IPS-15b (cell line): ENCODE measurements around the gene SDHB.
"Not testable (repeated sequence)": the region's sequence is repeated elsewhere in the genome, so short reads cannot be mapped to it uniquely, and the experiment has no call there.

Experiments
- H3K27me3 ChIP-seq: one replicate; pipeline ENCODE4 v1.6.1; 2013; ENCODE audit warnings: low read length; ENCODE audit not compliant: control insufficient read depth, insufficient read depth
- H3K36me3 ChIP-seq: one replicate; pipeline ENCODE4 v1.6.1; 2013; ENCODE audit warnings: low read length; ENCODE audit not compliant: control insufficient read depth, insufficient read depth
- H3K4me1 ChIP-seq: one replicate; pipeline ENCODE4 v1.6.1; 2013; ENCODE audit warnings: mild to moderate bottlenecking, low read length; ENCODE audit not compliant: control insufficient read depth, insufficient read depth
- H3K4me3 ChIP-seq: one replicate; pipeline ENCODE4 v1.5.1; 2013; ENCODE audit warnings: low read depth, low read length
- H3K9ac ChIP-seq: one replicate; pipeline ENCODE4 v1.6.1; 2013; ENCODE audit warnings: low read depth, mild to moderate bottlenecking, low read length
- H3K9me3 ChIP-seq: one replicate; pipeline ENCODE4 v1.6.1; 2013; ENCODE audit warnings: mild to moderate bottlenecking, low read length; ENCODE audit not compliant: control insufficient read depth, insufficient read depth

The SDHB gene

DNA sequence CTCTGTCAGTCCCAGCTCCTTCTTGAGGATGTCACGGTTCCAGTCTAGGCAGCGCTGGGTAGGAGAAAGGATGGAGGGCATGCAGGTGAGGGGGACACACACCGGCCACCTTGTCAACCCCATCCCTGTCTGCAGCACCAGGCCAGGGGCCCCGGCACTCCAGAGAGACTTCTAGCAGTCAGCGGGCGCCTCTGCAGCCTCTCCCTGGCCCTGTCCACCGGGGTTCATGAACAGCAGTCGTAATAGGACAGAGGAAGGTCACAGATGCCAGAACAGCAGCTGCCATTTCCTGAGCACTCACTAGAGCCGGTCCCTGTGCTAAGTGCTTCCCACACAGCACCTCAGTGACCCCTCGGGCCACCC is 16.3 kb upstream of the SDHB start:
- H3K4me3 ChIP-seq = no peak overlapping the region
- no peaks in the 10 kb centered on the region for H3K27me3 ChIP-seq
- H3K9me3 ChIP-seq = no peaks in the 10 kb centered on the region
- H3K4me1 ChIP-seq = no peaks in the 10 kb centered on the region
- H3K9ac ChIP-seq = no peak overlapping the region
- no peaks in the 10 kb centered on the region for H3K36me3 ChIP-seq

DNA sequence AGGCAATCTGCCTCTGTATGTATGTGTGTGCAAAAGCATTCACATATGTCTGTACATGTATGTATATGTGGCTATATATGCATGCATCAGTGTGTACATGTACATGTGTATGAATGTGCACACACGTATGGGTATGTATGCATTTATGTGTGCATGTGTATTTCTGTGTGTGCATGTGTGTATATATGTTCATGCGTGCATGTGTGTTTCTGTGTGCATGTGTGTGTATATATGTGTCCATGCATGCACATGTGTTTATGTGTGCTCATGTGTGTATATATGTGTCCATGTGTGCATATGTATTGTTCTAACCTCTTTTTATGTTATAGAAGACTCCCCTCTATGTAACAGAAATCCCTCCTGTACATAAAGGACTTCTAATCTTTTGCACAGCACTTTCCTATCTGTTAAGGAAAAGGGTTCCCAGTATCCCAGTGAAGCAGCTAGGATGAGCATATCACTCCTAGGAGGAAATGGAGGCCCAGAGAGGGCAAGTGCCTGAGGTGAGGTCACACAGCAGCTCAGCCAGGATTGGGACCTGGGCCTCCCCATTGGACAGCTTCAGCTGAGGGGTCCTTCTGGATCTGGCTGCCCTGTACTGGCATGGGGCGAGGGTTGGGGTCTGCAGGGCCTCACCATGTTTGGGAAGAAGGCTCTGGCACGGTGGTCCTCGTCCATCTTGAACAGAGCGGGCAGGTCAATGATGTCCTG is 15.8 kb upstream of the SDHB start:
- H3K9ac ChIP-seq = no peak overlapping the region
- H3K36me3 ChIP-seq = no peaks in the 10 kb centered on the region
- H3K4me3 ChIP-seq = no peak overlapping the region
- H3K9me3 ChIP-seq = no peaks in the 10 kb centered on the region
- H3K4me1 ChIP-seq = no peaks in the 10 kb centered on the region
- H3K27me3 ChIP-seq = no peaks in the 10 kb centered on the region

DNA sequence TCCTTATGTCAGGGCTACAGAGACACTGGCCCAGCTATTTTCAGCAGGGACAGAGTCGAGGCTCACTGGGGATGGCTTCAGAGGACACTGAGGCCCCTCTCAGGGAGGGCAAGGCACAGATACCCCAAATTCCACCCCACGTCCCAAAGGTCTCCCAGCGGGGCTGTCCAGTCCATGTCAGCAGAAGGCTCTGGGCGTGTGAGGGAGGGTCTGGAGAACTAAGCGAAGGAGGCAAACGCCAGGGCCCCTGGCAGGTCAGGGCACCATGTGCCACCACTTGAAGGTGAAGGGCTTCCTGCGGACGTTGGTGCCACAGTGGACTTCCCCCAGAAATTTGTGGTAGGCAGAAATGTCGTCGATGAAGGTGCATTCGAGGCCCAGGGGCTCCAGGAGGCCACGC is 15.0 kb upstream of the SDHB start:
- Histone ChIP-seq H3K36me3 (no peaks in the 10 kb centered on the region), H3K4me3 (no peak overlapping the region), H3K4me1 (no peaks in the 10 kb centered on the region), H3K9me3 (no peaks in the 10 kb centered on the region), H3K27me3 (no peaks in the 10 kb centered on the region), H3K9ac (no peak overlapping the region)

DNA sequence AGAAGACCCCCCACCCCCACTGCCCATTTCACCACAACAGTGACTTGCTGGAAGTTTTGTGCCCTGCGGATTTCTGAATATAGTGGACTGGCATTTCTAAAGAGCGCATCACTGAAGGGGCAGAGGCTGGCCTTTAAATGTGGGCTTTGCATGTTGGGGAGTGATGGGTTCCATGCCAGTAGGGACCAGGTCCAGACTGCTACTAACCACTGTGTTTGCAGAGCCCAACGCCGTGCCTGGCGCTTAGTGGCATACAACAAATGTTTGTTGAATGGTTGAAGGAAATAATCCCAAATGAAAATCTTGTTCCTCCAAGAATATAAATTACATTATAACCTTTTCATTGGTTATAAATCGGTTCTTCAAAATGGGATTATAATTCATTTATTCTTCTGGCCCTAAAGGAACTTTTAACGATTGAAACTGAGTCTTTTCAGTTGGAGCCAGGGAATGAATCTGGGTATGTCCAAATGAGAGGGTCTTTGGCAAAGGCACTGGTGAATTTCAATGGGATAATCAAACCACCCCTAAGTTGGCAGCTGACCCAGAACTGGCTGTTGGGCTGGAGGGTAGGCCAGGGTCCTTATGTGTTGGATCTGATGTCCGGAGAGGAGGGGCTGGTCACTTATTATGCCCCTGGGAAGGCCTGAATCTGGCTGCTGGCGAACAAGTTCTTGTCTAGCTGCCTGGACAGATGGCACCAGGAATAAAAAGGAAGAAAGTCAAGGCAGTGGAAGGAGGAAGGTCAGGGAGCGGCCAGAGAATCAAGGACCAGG is 13.8 kb upstream of the SDHB start:
- Histone ChIP-seq H3K27me3 (no peaks in the 10 kb centered on the region), H3K36me3 (no peaks in the 10 kb centered on the region), H3K4me1 (no peaks in the 10 kb centered on the region), H3K9ac (no peak overlapping the region), H3K4me3 (no peak overlapping the region), H3K9me3 (no peaks in the 10 kb centered on the region)

DNA sequence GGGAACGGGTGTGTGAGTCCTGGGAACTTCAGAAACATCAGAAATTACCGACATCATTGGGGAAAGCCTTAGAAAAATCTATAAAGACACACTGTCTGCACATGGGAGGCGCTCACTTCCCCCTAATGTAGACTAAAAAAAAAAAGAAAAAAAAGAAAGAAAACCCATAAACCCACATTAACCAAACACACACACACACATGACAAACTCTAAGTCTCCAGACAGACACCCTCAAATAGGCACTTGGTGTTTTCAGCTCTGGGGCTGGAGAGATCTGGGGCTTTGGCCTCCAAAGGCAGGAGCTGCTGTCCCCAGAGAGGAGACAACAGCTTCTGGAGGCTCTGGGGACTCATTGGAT is 13.2 kb upstream of the SDHB start:
- Histone ChIP-seq H3K4me1 (no peaks in the 10 kb centered on the region), H3K4me3 (no peak overlapping the region), H3K27me3 (no peaks in the 10 kb centered on the region), H3K36me3 (no peaks in the 10 kb centered on the region), H3K9me3 (no peaks in the 10 kb centered on the region), H3K9ac (no peak overlapping the region)

DNA sequence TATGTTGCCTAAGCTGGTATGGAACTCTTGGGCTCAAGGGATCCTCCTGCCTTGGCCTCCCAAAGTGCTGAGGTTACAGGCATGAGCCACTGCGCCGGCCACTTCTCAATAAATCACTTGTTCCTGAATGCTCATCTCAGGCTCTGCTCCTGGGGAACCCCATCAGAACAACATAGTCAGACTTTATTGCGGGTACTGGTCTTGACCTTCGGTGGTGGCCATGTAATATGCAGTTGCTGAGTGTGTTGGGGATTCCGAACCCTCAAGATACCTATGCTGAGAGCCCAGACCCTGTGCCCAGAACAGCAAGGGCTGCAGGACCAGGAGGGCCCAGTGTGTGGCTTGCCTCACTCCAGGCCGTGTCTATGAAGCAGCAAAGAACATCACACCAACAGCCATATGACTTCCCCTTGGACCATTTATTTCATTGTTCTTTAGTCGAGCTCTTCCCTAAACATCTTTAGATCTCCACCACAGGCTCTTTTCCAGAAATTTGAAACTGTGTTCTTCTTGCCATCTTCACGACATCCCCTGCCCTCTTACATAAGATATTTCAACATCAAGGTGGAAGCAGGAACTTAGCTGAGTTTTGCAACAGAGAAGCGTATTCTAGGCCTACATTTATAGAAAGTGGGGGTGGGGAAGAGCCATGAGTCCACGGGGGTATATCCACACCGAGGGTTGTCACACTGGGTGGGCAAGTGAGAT is 12.7 kb upstream of the SDHB start:
- Histone ChIP-seq H3K4me3 (no peak overlapping the region), H3K9ac (no peak overlapping the region), H3K36me3 (no peaks in the 10 kb centered on the region), H3K27me3 (no peaks in the 10 kb centered on the region), H3K9me3 (no peaks in the 10 kb centered on the region), H3K4me1 (no peaks in the 10 kb centered on the region)

DNA sequence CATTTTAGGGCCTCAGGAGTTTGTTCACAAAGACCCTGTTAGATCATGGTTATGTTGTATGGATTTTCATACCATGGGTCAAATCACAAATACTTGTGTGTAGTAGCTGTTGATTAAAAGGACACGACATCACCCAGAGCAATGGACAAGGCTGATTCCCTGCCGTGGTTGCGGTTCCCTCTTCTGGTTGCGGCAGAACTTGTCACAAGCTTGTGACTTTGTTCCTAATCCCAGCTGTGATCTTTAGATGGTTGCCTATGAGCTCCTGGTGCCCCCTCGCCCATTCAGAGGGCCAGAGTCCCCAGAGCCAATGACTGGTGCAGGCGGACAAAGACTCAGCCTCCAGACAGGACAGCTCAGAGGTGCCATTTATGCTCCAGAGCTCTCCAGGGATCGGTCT is 11.8 kb upstream of the SDHB start:
- no peaks in the 10 kb centered on the region for H3K36me3 ChIP-seq
- no peaks in the 10 kb centered on the region for H3K27me3 ChIP-seq
- peaks cover under 1% of the 10 kb centered on the region for H3K4me1 ChIP-seq
- H3K9ac ChIP-seq = no peak overlapping the region
- H3K4me3 ChIP-seq = no peak overlapping the region
- no peaks in the 10 kb centered on the region for H3K9me3 ChIP-seq

DNA sequence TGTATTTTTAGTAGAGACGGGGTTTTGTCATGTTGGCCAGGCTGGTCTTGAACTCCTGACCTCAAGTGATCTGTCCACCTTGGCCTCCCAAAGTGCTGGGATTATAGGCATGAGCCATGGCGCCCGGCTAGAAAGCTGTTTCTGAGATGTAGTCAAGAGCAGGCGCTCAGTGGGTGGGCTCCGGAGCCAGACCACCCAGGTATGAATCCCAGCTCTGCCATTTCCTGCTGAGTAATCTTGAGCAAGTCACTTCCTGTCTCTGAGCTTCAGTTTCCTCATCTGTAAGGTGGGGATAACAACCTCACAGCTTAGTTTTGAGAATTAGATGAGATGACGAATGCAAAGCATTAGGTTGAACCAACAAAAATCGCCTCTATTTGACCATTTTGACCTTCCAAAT is 8.9 kb upstream of the SDHB start:
- not testable (repeated sequence) for H3K4me3 ChIP-seq, H3K9ac ChIP-seq, H3K9me3 ChIP-seq, H3K36me3 ChIP-seq, H3K27me3 ChIP-seq
- H3K4me1 ChIP-seq = peaks cover 12% of the 10 kb centered on the region

DNA sequence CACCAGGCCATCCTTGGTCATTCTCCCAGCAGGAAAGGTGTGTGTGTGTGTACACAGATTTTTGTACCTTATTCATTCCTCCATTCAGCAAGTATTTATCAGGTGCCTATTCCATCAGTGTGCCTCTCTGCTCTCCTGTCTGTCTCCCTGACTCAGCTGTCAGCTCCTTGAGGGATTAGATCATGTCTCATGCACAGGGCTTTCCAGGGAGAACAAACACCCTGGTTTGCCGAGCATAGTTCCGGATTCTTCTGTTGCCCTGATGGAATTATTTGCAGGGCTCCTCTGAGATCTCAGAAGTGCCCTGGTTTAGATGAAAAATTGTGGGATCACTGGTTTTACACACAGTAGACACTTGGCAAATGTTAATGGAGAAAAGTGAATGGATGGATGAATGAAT is 8.1 kb upstream of the SDHB start:
- Histone ChIP-seq H3K4me1 (peaks cover 12% of the 10 kb centered on the region), H3K27me3 (no peaks in the 10 kb centered on the region), H3K36me3 (no peaks in the 10 kb centered on the region), H3K9me3 (no peaks in the 10 kb centered on the region), H3K4me3 (no peak overlapping the region), H3K9ac (peak overlapping the region; percentile 39)

DNA sequence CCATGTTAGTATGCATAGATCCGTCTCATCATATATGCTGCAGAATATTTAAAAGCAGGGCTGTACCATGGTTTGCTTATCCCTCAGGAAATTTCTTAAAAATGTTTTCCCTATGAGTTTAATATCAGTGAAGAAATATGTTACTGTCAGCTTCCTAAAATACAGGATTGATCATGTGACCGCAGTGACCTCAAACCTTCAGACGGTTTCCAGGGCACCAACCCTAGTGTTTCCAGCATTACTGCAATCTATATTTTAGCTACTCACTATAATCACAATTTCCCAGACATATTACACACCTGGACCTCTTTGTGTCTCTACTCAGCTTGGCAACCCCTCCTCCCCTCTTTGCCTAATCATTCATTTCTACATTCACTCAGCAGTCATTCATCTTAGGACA is 7.7 kb upstream of the SDHB start:
- H3K27me3 ChIP-seq = no peaks in the 10 kb centered on the region
- H3K4me3 ChIP-seq = no peak overlapping the region
- no peaks in the 10 kb centered on the region for H3K9me3 ChIP-seq
- no peaks in the 10 kb centered on the region for H3K36me3 ChIP-seq
- H3K9ac ChIP-seq = peak overlapping the region; percentile 39
- H3K4me1 ChIP-seq = peaks cover 12% of the 10 kb centered on the region

DNA sequence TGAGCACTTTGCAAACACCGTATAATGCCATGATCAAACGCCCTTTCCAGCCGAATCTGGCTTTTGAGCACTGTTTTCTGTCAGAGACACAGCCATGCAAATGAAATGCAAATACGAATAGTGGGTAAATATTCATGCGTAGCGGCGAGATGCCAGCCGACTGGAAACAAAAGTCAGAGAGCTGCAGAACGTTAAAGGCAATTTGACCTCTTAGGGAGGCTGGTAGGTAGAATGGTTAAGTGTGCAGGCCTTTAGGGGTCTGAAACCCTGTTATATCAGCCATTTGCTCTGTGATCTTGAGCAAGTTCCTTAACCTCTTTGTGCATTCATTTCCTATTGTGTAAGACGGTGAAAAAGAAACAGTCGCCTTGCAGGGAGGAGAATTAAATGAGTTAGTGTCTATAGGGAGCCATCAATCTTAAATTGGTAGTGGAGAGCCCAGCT is 6.5 kb upstream of the SDHB start:
- H3K4me3 ChIP-seq = no peak overlapping the region
- no peaks in the 10 kb centered on the region for H3K9me3 ChIP-seq
- peaks cover 12% of the 10 kb centered on the region for H3K4me1 ChIP-seq
- no peaks in the 10 kb centered on the region for H3K36me3 ChIP-seq
- H3K9ac ChIP-seq = no peak overlapping the region
- no peaks in the 10 kb centered on the region for H3K27me3 ChIP-seq
